GM18951 (cell line): ENCODE measurements around the gene ACOXL.

Experiments used
- POLR2A ChIP-seq: IDR thresholded peaks from 4 replicates; pipeline ENCODE4 v1.6.1; 2011; ENCODE audit warnings: mild to moderate bottlenecking; ENCODE audit not compliant: insufficient read length, insufficient read depth; ENCODE audit errors: extremely low read depth
- in situ Hi-C: fragments of 300-500 bp; cut with MboI; formaldehyde crosslinking; loops from one replicate; pipeline ENCODE4 v1.12.0; 2022; ENCODE audit warnings: low sequenced_read_pairs, mixed read lengths, inconsistent platforms; ENCODE audit not compliant: unreplicated experiment

The ACOXL gene

DNA sequence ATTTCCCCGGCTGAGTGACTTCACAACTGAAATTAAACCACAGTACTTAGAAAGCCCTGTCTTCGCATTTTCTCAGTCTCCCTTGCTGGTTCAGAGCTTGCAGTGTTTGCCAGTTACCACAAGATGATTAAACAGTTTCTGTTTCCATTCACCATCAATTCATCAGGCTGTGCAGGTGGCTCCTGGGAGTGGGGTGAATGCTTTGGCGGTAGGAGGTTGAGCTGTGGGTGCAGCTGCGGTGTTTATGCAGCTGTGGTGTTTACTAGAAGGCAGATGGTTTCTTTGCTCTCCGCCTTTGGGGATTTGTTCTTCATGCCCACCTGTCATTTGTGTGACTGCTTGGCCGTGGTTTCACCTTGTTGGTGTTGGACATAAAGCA, 16.1 kb downstream of the ACOXL start:
- in situ Hi-C loops = no loop called here

DNA sequence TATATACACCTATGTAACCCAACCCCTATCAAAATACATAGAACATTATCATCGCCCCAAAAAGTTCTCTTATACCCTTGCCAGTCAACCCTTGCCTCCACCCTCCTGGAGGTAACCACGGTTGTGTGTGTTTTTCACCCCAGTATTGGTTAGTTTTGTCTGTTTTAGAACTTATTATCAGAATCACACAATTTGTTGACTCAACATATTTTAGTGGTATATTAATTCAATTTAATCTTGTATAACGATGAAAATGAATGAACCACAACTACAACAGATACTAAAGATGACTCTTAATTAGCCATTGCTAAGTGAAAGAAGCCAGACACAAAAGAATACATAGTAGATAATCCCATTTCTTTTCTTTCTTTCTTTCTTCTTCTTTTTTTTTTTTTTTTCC, 19.3 kb downstream of the ACOXL start:
- in situ Hi-C loops = no loop called here
- TF ChIP-seq POLR2A = no peak

More for the DNA sequence above, 16.1 kb downstream of the ACOXL start:
- no peak for TF ChIP-seq POLR2A

DNA sequence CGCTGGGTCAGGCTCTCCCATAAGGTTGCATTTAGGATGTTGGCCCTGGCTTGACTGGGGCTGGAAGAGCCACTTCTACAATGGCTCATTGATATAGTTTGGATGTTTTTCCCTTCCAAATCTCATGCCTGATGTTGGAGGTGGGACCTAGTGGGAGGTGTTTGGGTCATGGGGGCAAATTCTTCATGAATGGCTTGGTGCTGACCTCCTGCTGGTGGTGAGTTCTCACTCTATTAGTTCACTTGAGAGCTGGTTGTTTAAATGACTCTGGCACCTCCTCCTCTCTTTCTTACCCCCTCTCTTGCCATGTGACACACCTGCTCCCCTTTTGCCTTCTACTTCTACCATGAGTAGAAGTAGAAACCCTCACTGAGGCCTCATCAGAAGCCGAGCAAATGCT, 20.5 kb downstream of the ACOXL start:
- in situ Hi-C loops = no loop called here
- TF ChIP-seq POLR2A = no peak

DNA sequence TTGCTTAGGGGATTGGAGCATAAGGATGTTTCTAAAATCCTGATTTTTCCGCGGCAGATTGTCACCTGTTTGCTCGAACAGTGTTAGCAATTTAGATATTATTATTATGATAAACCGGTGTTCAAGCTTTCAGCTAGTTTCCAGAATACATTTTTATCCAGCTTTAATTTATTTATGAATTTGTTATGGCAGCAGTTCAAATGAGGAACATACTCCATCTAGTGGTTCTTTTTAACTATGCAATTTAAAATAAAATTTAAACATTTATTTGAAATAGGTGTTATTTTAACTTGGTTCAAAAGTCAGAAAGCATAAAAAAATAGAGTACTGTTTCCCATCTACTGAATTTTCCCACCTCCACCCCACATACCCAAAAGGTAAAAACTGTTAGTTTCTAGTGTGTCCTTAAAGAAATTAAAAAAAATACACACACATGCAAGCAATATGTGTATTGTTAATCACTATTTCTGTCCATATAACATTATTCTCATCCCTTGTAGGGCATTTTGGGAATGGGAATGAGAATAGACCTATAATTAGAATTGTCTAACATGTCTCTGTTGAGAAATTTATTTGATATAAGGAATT, 23.2 kb downstream of the ACOXL start:
- TF ChIP-seq POLR2A = no peak
- in situ Hi-C loops = no loop called here

DNA sequence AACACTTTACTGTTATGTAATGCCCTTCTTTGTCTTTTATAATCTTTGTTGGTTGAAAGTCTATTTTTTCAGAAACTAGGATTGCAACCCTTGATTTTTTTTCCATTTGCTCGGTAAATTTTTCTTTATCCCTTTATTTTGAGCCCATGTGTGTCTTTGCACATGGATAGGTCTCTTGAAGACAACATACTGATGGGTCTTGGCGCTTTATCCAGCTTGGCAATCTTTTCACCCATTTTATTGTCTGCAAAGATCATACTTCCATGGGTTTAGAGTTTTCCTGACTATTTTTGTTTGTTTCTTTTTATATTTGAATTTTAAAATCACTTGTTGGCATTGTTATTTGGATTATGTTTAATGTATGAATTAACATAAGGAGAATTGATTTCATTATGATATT, 27.0 kb downstream of the ACOXL start:
- TF ChIP-seq POLR2A = no peak
- in situ Hi-C loops = no loop called here

DNA sequence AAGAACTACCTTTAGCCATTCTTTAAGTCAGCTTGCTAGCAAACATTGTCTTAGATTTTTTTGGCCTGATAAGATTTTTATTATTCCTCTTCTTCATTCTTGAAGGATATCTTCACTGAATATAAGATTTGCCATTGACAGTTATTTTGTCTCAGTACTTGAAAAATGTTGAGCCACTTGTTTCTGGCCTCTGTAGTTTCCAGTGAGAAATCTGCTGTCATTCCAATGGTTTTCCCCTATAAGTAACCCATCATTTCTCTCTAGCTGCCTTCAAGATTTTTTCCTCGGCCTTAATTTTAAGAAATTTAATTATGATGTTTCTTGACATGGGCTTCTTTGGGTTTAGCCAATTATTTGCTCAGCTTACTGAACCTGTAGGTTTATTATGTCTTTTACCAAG, 32.6 kb downstream of the ACOXL start:
- in situ Hi-C loops = loop anchor here (10.0 kb wide), 1 partner anchor 110 kb away; no protein-coding TSS in a partner anchor
- no peak for TF ChIP-seq POLR2A

DNA sequence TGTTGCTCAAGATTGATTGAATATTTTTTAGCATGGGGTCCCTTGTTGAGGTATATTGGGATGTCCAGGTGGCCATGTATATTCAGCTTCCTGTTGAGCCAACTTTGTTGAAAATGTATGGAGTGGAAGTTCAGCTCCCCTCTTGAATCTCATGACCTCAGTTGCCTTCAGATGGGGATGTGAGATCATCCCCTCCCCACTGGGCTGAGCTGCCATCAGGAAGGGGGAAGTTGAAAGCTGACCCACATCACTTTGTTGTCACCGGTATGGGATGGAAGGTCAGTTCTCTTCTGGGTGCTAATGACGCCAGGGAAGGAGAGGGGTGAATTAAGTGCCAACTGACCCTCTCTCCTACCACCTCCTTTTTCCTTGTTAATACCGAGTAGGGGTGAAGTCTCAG, 33.9 kb downstream of the ACOXL start:
- in situ Hi-C loops = loop anchor here (10.0 kb wide), 1 partner anchor 111 kb away; no protein-coding TSS in a partner anchor
- no peak for TF ChIP-seq POLR2A

DNA sequence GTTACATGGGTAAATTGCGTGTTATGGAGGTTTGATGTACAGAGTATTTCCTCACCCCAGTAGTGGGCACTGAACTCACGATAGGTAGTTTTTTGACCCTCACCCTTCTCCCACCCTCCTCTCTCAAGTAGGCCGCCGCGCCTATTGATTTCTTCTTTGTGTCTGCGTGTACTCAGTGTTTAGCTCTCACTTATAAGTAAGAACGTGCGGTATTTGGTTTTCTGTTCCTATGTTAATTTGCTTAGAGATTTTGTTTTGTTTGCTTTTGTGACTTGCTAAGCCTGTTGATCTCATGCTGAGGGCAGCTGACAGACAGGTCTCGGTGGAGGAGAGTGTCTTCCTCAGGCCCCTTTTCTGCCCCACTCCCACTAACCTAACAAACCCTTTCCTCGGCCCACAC, 36.2 kb downstream of the ACOXL start:
- in situ Hi-C loops = loop anchor here (10.0 kb wide), 1 partner anchor 114 kb away; no protein-coding TSS in a partner anchor
- TF ChIP-seq POLR2A = no peak

DNA sequence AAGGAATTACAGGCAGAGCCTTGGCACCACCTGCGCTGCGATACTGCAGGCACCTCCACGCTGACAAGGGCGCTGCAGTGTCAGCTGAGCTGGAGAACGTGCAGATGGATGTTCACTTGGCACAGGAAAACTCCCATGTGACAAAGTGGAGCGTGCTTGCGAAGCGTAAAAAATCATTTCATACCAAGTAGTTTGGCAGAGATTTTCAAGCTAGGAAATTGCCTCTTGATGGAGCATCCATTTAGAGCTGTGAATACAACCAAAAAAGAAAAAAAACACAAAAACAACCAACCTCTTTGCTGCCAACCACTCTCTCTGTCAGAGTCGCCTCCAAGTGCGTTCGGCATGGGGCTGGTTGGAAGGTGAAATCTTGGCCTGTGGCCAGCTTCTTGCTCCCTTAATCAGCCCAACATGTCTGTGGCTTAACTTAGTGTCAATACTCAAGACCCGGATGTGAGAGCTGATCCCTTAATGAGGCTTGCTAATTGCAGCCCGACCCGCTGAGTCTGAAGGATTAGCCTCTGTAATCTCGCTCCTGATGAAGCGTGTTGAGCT, 38.1 kb downstream of the ACOXL start:
- in situ Hi-C loops = no loop called here
- no peak for TF ChIP-seq POLR2A

DNA sequence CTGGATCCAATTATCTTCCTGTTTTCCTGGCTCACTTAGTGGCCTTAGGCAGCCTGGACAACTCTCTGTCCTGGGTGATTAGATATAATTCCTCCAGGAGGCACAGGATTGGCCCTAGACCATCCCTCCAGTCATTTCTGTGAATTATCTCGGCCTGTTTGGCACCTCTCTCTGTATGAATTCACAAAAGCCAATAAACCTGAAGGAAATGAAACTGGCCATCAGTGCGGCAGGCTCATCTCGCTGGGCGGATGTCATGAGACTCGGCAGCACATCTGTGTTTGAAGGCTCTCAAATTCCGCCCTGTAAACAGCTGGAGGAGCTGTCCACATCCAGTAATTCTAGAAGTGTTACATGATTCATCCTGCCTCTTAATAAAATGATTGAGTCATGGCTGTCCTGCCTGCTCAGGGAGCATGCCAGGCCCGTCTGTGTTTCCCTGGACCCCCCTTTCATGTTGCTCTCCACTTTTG, 38.6 kb downstream of the ACOXL start:
- TF ChIP-seq POLR2A = no peak
- in situ Hi-C loops = no loop called here

DNA sequence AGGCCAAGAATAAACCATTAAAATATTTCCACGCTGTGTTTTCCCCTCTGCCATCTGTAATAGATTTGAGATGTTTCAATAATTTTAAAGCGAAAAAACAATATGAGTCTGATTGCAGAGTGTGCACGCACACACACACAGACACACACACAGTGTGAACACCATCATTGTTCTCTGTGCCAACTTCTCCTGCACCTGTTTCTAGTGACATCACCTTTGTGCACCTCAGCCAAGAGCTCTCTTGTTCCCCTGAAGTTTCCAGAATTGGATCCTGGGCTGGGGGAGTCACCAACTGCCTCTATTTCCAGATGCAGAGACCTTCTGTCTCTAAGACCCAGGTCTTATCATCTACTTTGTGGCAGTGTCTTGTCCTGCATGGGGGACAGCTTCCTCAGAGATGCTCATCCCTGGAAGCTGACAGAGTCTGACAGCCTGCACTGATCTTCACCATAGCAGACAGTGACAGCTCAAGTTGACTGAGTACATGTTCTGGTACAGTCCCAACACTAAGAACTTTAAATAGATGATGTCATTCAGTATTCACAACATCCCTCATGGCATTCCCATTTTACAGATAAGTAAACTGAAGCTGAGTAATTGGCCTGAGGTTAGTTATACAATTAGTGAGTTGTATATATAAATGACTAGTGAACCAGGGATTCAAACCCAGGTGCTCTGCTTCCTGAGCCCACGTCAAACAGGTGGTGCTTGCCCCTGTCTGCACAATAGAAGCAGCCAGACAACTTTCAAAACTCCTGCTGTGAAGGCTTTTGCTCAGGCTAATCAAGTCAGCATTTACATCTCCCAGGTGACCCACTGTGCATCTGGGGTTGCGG, 39.4 kb downstream of the ACOXL start:
- in situ Hi-C loops = no loop called here

DNA sequence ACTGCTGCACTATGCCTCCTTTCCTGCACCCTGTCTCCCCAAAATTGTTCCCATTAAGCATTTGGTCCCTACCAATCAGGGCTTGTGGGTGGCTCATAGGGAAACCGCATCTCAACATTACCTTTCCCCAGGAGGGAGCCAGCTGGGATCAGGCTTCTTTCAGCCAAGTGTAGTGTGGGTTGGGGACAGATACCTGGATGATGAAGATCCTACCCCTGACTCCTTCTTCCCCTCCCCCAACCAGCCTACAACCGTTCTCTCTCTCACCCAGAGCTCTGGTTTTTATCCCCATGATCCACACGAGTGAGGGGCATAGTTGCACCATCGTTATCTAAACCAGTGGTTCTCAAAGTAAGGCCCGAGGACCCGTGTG, 40.0 kb downstream of the ACOXL start:
- no peak for TF ChIP-seq POLR2A
- in situ Hi-C loops = no loop called here

More for the DNA sequence above, 39.4 kb downstream of the ACOXL start:
- no peak for TF ChIP-seq POLR2A

DNA sequence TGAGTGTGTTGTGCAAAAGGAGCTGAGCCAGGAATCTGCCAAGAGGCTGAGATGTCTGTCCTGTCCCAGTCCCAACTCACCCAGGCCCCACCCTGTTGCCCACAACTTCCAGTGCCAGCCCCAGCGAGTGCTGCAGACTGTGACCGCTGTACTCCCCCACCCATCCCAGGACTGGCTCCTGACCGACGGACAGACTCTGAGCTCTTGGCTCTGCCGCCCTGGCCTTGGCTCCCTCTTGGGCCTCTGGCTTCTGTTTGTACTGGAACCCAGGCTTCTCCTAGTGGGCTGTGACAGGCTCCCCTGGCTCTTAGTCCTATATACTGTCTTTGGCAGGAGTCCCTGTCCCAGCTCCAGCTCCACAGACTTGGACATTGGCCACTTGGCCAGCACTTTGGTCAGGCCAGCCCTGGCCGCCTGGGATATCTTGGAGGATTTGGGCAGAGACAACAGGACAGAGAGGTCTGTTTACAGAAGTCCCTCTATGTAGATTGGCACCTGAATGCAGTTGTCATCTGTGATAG, 41.1 kb downstream of the ACOXL start:
- no peak for TF ChIP-seq POLR2A
- in situ Hi-C loops = no loop called here
